Glutamatergic neuron (in vitro differentiated cells): ENCODE data around the gene ADCK2. TPM values are rescaled to one million over a fixed set of nuclear protein-coding genes. Genes with fewer than 3 reads are reported as not detected.

Experiments used
- DNase-seq: peaks from one replicate; pipeline ENCODE4 v3.0.0; 2022
- H3K27ac Mint-ChIP-seq: one replicate; pipeline ENCODE4 v1.8.0; 2020; ENCODE audit warnings: mild to moderate bottlenecking, mixed read lengths, inconsistent platforms; ENCODE audit not compliant: unreplicated experiment
- H3K27me3 Mint-ChIP-seq: one replicate; pipeline ENCODE4 v1.8.0; 2020; ENCODE audit warnings: mild to moderate bottlenecking, moderate library complexity, mixed read lengths, inconsistent platforms; ENCODE audit not compliant: unreplicated experiment
- H3K36me3 Mint-ChIP-seq: one replicate; pipeline ENCODE4 v1.8.0; 2020; ENCODE audit warnings: mild to moderate bottlenecking, mixed read lengths, inconsistent platforms; ENCODE audit not compliant: unreplicated experiment
- H3K4me1 Mint-ChIP-seq: one replicate; pipeline ENCODE4 v1.8.0; 2020; ENCODE audit warnings: mild to moderate bottlenecking, low read depth, mixed read lengths, inconsistent platforms; ENCODE audit not compliant: unreplicated experiment
- H3K4me3 Mint-ChIP-seq: one replicate; pipeline ENCODE4 v1.8.0; 2020; ENCODE audit warnings: mild to moderate bottlenecking, mixed read lengths, inconsistent platforms; ENCODE audit not compliant: unreplicated experiment
- H3K9me3 Mint-ChIP-seq: one replicate; pipeline ENCODE4 v1.8.0; 2020; ENCODE audit warnings: mild to moderate bottlenecking, moderate library complexity, mixed read lengths, inconsistent platforms; ENCODE audit not compliant: unreplicated experiment
- total RNA-seq: library from RNA; stranded (reverse); fragmentation: NEBNext Ultra II Directional; extraction: Animal tissue kit (Norgen Biotek cat#: 25700); gene quantifications from one replicate; pipeline ENCODE4 v1.2.1, GENCODE V29; 2021; ENCODE audit not compliant: unreplicated experiment
- TF ChIP-seq, protein P1 (sequence below): fragments of 200-600 bp; sonication (generic); IDR thresholded peaks from one replicate; pipeline ENCODE4 v1.5.0; 2021; ENCODE audit not compliant: partially characterized antibody, unreplicated experiment

ADCK2 gene
- total RNA-seq, 1 donor from 2014 or later: 9.1 TPM

DNA sequence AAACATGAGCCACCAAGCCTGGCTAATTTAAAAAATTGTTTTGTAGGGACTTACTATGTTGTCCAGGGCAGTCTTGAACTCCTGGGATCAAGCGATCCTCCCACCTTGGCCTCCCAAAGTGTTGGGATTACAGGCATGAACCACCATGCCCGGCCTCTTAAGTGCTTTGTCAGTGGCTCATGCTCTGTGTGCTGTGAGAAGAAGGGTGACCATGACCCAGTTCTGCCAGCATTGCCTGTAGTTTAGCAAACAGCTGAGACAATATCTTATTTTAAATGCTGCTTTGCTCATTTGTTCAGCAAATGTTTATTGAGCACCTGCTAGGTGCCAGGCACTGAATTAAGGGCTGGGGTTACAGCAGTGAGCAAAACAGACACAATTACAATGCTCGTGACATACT, 9.0 kb downstream of the ADCK2 start:
- no peak for DNase-seq
- no peaks in the 10 kb centered on the region for H3K36me3 Mint-ChIP-seq
- H3K27me3 Mint-ChIP-seq: no peaks in the 10 kb centered on the region
- no peaks in the 10 kb centered on the region for H3K9me3 Mint-ChIP-seq
- H3K4me3 Mint-ChIP-seq: no peak overlapping the region
- TF ChIP-seq, protein P1, sequence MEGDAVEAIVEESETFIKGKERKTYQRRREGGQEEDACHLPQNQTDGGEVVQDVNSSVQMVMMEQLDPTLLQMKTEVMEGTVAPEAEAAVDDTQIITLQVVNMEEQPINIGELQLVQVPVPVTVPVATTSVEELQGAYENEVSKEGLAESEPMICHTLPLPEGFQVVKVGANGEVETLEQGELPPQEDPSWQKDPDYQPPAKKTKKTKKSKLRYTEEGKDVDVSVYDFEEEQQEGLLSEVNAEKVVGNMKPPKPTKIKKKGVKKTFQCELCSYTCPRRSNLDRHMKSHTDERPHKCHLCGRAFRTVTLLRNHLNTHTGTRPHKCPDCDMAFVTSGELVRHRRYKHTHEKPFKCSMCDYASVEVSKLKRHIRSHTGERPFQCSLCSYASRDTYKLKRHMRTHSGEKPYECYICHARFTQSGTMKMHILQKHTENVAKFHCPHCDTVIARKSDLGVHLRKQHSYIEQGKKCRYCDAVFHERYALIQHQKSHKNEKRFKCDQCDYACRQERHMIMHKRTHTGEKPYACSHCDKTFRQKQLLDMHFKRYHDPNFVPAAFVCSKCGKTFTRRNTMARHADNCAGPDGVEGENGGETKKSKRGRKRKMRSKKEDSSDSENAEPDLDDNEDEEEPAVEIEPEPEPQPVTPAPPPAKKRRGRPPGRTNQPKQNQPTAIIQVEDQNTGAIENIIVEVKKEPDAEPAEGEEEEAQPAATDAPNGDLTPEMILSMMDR: no peak
- no peak overlapping the region for H3K27ac Mint-ChIP-seq
- H3K4me1 Mint-ChIP-seq: no peaks in the 10 kb centered on the region

DNA sequence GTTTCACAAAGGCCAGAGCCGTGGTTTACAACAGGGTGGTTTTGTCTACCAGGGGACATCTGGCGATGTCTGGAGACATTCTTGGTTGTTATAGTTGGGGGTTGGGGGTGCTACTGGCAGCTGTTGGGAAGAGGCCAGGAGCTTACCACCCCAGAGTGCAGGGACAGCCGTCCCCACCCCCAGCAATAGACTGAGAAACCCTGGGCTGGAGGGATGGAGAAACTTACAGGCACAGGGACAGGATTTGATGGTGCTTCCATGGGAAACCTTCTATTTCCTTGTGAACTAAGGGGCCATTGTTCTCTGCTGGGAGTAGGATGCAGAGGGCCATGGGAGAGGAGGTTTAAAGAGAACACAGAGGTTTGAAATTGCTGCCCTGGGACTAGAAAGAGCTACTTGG, 10.9 kb downstream of the ADCK2 start:
- H3K9me3 Mint-ChIP-seq: no peaks in the 10 kb centered on the region
- TF ChIP-seq, protein P1: no peak
- no peak overlapping the region for H3K27ac Mint-ChIP-seq
- H3K36me3 Mint-ChIP-seq: no peaks in the 10 kb centered on the region
- no peaks in the 10 kb centered on the region for H3K4me1 Mint-ChIP-seq
- no peak for DNase-seq
- H3K4me3 Mint-ChIP-seq: no peak overlapping the region
- no peaks in the 10 kb centered on the region for H3K27me3 Mint-ChIP-seq

DNA sequence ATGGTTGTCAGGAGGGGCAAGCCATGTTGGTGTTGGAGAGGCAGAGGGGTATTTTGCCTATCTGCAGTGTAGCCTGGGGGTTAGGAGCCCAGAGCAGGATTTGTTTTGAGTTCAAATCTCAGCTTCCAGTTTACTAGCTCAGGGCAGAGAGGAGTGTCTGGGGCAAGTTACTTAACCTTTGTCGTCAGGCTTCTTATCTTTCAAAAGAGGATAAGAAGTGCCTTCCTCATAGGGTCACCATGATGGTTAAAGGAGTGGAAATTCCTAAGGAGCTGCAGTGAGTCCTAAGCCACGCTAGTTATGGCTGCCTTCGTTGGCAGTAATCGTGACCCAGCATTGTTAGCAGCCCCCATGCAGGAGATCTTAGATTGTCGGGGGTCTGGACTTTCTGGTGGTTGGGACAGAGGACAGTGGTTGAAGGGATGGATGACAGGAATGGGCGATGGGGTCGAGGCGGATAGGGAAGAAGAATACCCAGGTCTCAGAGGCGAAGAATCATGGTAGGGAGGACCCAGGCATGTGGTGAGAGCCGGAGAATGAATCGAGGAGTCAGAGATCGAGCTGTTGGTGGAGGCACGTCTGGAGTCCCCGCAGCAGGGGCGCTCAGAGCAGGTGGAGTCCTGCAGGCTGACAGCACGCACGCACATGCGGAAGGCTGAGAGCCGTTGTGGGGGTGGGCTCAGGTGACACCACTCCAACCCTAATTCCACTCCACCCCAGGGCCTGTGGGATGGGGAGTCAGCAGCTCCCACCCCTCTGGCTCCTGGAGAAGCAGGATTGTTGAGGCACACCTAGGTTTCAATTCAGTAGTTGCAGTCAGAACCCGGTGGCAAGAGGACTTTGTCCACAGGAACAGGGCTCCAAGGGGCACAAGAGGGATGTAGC, 11.6 kb downstream of the ADCK2 start:
- Mint-ChIP-seq H3K27ac (no peak overlapping the region), H3K36me3 (no peaks in the 10 kb centered on the region), H3K4me3 (no peak overlapping the region), H3K9me3 (no peaks in the 10 kb centered on the region), H3K4me1 (no peaks in the 10 kb centered on the region), H3K27me3 (no peaks in the 10 kb centered on the region)
- TF ChIP-seq, protein P1: no peak
- no peak for DNase-seq

DNA sequence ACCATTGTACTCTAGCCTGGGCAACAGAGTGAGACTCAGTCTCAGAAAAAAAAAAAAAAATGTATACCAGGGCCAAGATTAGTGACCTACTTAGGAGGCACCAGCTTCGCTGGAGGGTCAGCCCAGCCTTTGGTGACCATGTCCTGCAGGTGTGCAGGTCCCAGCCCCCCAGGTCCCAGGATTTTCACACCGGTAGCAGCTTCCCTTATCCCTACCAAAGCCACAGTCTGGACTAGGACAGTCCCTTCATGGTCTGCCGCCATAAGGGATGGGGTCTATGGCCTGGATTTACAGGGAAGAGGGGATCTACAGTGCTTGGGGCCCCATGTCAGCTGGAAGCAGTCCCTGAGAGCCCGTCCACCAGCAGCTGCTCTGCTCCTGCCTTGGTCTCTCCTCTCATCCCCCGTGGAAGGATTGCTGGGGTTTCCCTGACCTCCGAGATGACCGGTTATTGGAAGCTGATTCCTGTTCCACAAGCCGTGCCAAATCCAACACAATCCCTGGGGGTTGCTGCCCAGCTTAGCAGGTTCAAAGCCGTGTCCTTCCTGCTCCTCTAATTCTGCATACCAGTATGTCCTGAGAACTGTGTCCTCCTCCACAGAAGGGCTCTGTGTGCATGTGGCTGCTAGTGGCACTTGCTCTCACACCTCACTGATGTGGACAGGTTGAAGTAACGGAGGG, 12.8 kb downstream of the ADCK2 start:
- TF ChIP-seq, protein P1: no peak
- Mint-ChIP-seq H3K27me3 (no peaks in the 10 kb centered on the region), H3K4me3 (no peak overlapping the region), H3K4me1 (no peaks in the 10 kb centered on the region), H3K27ac (no peak overlapping the region), H3K9me3 (no peaks in the 10 kb centered on the region), H3K36me3 (no peaks in the 10 kb centered on the region)
- no peak for DNase-seq

DNA sequence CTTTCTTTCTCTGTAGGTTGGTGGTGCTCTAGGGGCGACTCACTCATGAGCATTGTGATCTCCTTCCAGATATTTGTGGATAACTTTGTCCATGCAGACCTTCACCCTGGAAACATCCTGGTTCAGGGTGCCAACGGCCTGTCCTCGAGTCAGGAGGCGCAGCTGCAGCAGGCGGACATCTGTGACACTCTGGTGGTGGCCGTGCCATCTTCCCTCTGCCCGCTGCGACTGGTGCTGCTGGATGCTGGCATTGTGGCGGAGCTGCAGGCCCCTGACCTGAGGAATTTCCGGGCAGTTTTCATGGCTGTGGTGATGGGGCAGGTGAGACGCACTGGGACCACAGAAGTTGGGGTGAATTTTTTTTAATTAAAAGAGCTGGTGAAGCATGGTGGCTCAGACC, 14.2 kb downstream of the ADCK2 start:
- no peak overlapping the region for H3K27ac Mint-ChIP-seq

More for the DNA sequence above, 14.2 kb downstream of the ADCK2 start:
- Mint-ChIP-seq H3K4me3 (no peak overlapping the region), H3K4me1 (peaks cover under 1% of the 10 kb centered on the region), H3K27me3 (no peaks in the 10 kb centered on the region), H3K36me3 (no peaks in the 10 kb centered on the region), H3K9me3 (no peaks in the 10 kb centered on the region)
- TF ChIP-seq, protein P1: no peak
- no peak for DNase-seq
